ENCODE measurements around the gene CDHR2.

The CDHR2 gene

GRCh38 chr5:176533894-176534611 is 15.1 kb upstream of the CDHR2 start:
- peak in 2 of 3 donors; percentile 30 to 38 for DNase-seq
- Histone ChIP-seq H3K4me3 (ENCODE audit: insufficient read depth, low read depth, low read length, poor library complexity, severe bottlenecking) (peak overlapping the region; percentile 95), H3K27ac (ENCODE audit: insufficient read depth, low read length, poor library complexity, severe bottlenecking) (peak overlapping the region; percentile 100), H3K4me1 (ENCODE audit: control insufficient read depth, insufficient read depth, low read length, poor library complexity, severe bottlenecking) (peaks cover 68% of the 10 kb centered on the region), H3K27me3 (replicated peaks; ENCODE audit: control insufficient read depth, insufficient read depth, low read length, poor library complexity, severe bottlenecking) (no peaks in the 10 kb centered on the region), H3K9me3 (ENCODE audit: control insufficient read depth, low read length) (no peaks in the 10 kb centered on the region), H3K36me3 (ENCODE audit: control insufficient read depth, insufficient read depth, low read length) (peaks cover 26% of the 10 kb centered on the region)

DNA sequence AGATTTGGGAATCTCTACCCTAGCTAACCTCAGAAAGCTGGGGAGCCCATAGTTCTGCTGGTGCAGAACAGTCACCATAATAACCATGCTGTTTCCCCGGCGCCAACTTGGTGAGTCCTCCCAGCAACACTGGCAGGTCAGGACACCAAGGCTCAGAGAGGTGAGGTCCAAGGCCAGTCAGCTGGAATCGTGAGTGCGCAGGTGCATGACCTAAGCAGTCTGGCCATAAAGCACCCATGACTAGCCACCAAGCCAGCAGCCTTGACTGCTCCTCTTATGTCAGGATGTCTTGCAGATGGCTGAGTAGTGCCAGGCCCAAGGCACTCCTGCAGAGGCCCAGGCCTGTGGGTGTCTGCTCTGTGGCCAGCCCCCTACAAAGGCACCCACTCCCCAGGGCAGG is 14.5 kb upstream of the CDHR2 start:
- Histone ChIP-seq H3K27ac (ENCODE audit: insufficient read depth, low read length, poor library complexity, severe bottlenecking) (peak overlapping the region; percentile 100), H3K27me3 (replicated peaks; ENCODE audit: control insufficient read depth, insufficient read depth, low read length, poor library complexity, severe bottlenecking) (no peaks in the 10 kb centered on the region), H3K4me1 (ENCODE audit: control insufficient read depth, insufficient read depth, low read length, poor library complexity, severe bottlenecking) (peaks cover 63% of the 10 kb centered on the region), H3K36me3 (ENCODE audit: control insufficient read depth, insufficient read depth, low read length) (peaks cover 20% of the 10 kb centered on the region), H3K9me3 (ENCODE audit: control insufficient read depth, low read length) (no peaks in the 10 kb centered on the region), H3K4me3 (ENCODE audit: insufficient read depth, low read depth, low read length, poor library complexity, severe bottlenecking) (peak overlapping the region; percentile 95)
- DNase-seq, result no peak

DNA sequence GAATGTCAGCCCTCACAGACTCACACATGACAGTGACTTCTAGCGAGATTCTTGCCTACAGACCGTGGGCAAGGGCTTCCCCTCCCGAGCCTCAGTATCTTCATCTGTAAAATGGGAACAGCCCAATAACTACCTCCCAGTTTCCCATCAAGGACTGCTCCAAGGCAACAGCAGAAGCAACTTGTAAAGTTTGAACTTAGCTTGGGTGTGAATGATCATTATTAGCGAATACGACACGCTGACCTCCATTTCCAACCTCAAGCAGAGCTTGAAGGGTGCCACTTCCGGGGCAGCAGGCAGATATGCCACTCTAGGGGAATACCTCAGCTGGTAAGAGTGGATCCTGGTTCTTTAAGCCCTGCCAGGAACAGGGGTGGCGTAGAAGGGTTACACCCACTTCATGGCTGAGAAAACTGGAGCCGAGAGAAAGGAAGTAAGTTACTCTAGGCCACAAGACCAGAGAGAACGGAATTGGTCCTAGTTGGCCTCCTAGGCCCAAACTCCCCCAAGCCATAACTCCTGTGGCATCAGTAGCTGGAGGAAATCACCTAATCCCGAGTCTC is 14.0 kb upstream of the CDHR2 start:
- peak; percentile 23 to 37 (median 31) for DNase-seq
- H3K9me3 ChIP-seq (ENCODE audit: control insufficient read depth, low read length), result no peaks in the 10 kb centered on the region
- H3K27ac ChIP-seq (ENCODE audit: insufficient read depth, low read length, poor library complexity, severe bottlenecking), result peak overlapping the region; percentile 100
- peaks cover 19% of the 10 kb centered on the region for H3K36me3 ChIP-seq (ENCODE audit: control insufficient read depth, insufficient read depth, low read length)
- no peaks in the 10 kb centered on the region for H3K27me3 ChIP-seq (replicated peaks; ENCODE audit: control insufficient read depth, insufficient read depth, low read length, poor library complexity, severe bottlenecking)
- peak overlapping the region; percentile 95 for H3K4me3 ChIP-seq (ENCODE audit: insufficient read depth, low read depth, low read length, poor library complexity, severe bottlenecking)
- H3K4me1 ChIP-seq (ENCODE audit: control insufficient read depth, insufficient read depth, low read length, poor library complexity, severe bottlenecking), result peaks cover 66% of the 10 kb centered on the region

GRCh38 chr5:176535664-176536131 is 13.4 kb upstream of the CDHR2 start:
- DNase-seq, result no peak
- Histone ChIP-seq H3K27me3 (replicated peaks; ENCODE audit: control insufficient read depth, insufficient read depth, low read length, poor library complexity, severe bottlenecking) (no peaks in the 10 kb centered on the region), H3K4me3 (ENCODE audit: insufficient read depth, low read depth, low read length, poor library complexity, severe bottlenecking) (peak overlapping the region; percentile 95), H3K9me3 (ENCODE audit: control insufficient read depth, low read length) (no peaks in the 10 kb centered on the region), H3K27ac (ENCODE audit: insufficient read depth, low read length, poor library complexity, severe bottlenecking) (peak overlapping the region; percentile 100), H3K36me3 (ENCODE audit: control insufficient read depth, insufficient read depth, low read length) (peaks cover 14% of the 10 kb centered on the region), H3K4me1 (ENCODE audit: control insufficient read depth, insufficient read depth, low read length, poor library complexity, severe bottlenecking) (peaks cover 67% of the 10 kb centered on the region)

DNA sequence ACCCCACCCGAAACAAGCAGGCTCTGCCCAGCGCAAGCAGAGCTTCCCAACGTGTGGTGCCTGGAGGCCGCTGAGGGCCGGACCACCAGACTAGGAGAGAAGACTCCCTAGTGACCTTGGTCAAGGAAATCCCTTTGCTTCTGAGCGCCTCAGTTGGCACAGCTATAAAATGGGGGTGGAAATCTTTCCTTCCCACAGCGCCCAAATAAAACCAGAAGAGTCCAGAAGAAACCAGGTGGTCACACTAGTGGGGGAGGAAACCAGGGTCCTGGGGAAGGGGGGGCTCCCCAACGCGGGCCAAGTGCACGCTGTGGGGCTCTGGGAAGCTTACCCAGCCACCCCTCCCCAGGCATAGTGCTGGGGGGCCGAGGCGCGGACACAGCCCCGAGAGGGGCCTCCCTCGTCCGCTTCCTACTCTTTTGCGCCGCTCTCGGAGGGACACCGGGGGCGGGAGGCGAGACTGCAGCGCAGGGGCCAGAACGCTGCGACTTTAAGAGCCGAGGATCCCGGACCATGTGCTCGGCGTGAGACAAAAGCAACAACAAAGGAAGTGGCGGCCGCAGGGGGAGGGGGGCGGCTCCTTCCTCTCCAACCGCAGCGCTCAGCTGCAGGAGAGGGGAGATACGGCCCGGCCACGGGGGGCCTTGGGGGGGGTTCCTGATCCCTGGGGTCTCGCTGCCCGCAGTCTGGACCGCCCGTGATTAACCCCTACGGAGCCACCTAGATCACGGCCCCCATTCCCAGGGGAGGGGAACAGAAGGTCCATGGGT is 12.8 kb upstream of the CDHR2 start:
- H3K4me3 ChIP-seq (ENCODE audit: insufficient read depth, low read depth, low read length, poor library complexity, severe bottlenecking), result peak overlapping the region; percentile 95
- H3K27ac ChIP-seq (ENCODE audit: insufficient read depth, low read length, poor library complexity, severe bottlenecking), result peak overlapping the region; percentile 100
- DNase-seq, result peak; percentile 77 to 80 (median 79)
- peaks cover 10% of the 10 kb centered on the region for H3K36me3 ChIP-seq (ENCODE audit: control insufficient read depth, insufficient read depth, low read length)
- no peaks in the 10 kb centered on the region for H3K9me3 ChIP-seq (ENCODE audit: control insufficient read depth, low read length)
- peaks cover 67% of the 10 kb centered on the region for H3K4me1 ChIP-seq (ENCODE audit: control insufficient read depth, insufficient read depth, low read length, poor library complexity, severe bottlenecking)
- no peaks in the 10 kb centered on the region for H3K27me3 ChIP-seq (replicated peaks; ENCODE audit: control insufficient read depth, insufficient read depth, low read length, poor library complexity, severe bottlenecking)

DNA sequence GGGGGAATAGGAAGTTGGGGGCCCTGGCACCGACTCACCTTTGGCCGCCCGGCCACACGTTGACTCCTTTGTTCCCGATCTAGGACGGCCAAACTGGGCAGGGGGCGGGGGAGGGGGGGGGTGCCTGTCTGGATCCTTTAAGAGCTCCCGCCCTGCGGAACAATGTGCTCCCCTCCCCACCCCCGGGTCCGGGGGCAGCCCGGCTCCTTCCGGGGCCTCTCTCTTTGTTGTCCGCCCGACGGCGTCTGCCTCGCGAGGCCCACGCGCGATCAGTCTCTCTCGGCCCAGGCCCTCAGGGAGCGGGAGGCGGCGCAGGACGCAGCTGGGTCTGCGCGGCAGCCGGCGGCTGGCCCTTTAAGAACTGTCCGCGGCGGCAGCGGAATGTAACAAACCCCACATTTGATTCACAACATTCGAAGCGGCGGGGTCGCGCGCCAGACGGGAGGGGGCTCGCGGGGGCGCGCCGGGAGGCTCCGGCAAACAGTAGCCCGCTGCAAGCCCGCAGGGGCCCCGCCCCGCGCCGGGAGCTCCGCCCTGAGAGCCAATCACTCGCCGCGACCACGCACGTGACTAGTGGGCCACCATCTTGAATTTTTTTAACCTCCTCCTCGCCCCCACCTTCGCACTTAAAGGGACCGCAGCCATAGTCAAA is 12.1 kb upstream of the CDHR2 start, which contains the start of gene RNF44:
TSS of gene RNF44 (minus strand) at position 501 of the 652 bp plus-strand sequence. CDS start 4,930 bp downstream, outside the sequence.
- Histone ChIP-seq H3K27ac (ENCODE audit: insufficient read depth, low read length, poor library complexity, severe bottlenecking) (peak within 1 kb of the TSS; percentile 100), H3K4me1 (ENCODE audit: control insufficient read depth, insufficient read depth, low read length, poor library complexity, severe bottlenecking) (peaks cover 67% of the 10 kb centered on the region), H3K27me3 (replicated peaks; ENCODE audit: control insufficient read depth, insufficient read depth, low read length, poor library complexity, severe bottlenecking) (no peaks in the 10 kb centered on the region), H3K36me3 (ENCODE audit: control insufficient read depth, insufficient read depth, low read length) (peaks cover 2% of the 10 kb centered on the region), H3K9me3 (ENCODE audit: control insufficient read depth, low read length) (no peaks in the 10 kb centered on the region), H3K4me3 (ENCODE audit: insufficient read depth, low read depth, low read length, poor library complexity, severe bottlenecking) (peak within 1 kb of the TSS; percentile 95)
- peak; percentile 95 to 97 (median 97) for DNase-seq

GRCh38 chr5:176537554-176538229 is 11.4 kb upstream of the CDHR2 start:
- DNase-seq, result peak; percentile 97 to 98 (median 98)
- no peaks in the 10 kb centered on the region for H3K36me3 ChIP-seq (ENCODE audit: control insufficient read depth, insufficient read depth, low read length)
- H3K27me3 ChIP-seq (replicated peaks; ENCODE audit: control insufficient read depth, insufficient read depth, low read length, poor library complexity, severe bottlenecking), result no peaks in the 10 kb centered on the region
- peaks cover 66% of the 10 kb centered on the region for H3K4me1 ChIP-seq (ENCODE audit: control insufficient read depth, insufficient read depth, low read length, poor library complexity, severe bottlenecking)
- peak overlapping the region; percentile 100 for H3K27ac ChIP-seq (ENCODE audit: insufficient read depth, low read length, poor library complexity, severe bottlenecking)
- no peaks in the 10 kb centered on the region for H3K9me3 ChIP-seq (ENCODE audit: control insufficient read depth, low read length)
- H3K4me3 ChIP-seq (ENCODE audit: insufficient read depth, low read depth, low read length, poor library complexity, severe bottlenecking), result peak overlapping the region; percentile 95

GRCh38 chr5:176538230-176538988 is 10.7 kb upstream of the CDHR2 start:
- no peaks in the 10 kb centered on the region for H3K27me3 ChIP-seq (replicated peaks; ENCODE audit: control insufficient read depth, insufficient read depth, low read length, poor library complexity, severe bottlenecking)
- peak overlapping the region; percentile 100 for H3K27ac ChIP-seq (ENCODE audit: insufficient read depth, low read length, poor library complexity, severe bottlenecking)
- H3K4me1 ChIP-seq (ENCODE audit: control insufficient read depth, insufficient read depth, low read length, poor library complexity, severe bottlenecking), result peaks cover 61% of the 10 kb centered on the region
- no peaks in the 10 kb centered on the region for H3K9me3 ChIP-seq (ENCODE audit: control insufficient read depth, low read length)
- DNase-seq, result no peak
- no peaks in the 10 kb centered on the region for H3K36me3 ChIP-seq (ENCODE audit: control insufficient read depth, insufficient read depth, low read length)
- H3K4me3 ChIP-seq (ENCODE audit: insufficient read depth, low read depth, low read length, poor library complexity, severe bottlenecking), result peak overlapping the region; percentile 95

DNA sequence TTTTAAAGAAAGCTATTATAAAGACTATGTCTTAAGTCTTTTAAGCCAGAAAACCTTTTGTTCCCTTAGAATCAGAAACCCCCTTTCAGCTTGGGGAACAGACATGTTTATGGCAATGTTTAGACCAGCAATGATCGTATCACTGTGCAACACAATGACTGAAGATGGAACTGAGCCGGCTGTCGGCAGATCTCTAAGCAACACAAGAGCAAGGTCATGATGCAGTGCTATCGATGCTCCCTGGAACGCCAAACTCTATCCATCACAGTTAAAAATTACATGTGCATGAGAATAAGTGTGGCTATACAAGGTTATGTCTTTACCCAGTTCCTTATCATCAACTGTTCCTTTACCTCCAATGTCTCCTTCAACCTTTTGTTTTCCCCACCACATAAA is 10.2 kb upstream of the CDHR2 start:
- no peak overlapping the region for H3K4me3 ChIP-seq (ENCODE audit: insufficient read depth, low read depth, low read length, poor library complexity, severe bottlenecking)
- no peak for DNase-seq
- H3K9me3 ChIP-seq (ENCODE audit: control insufficient read depth, low read length), result no peaks in the 10 kb centered on the region
- no peaks in the 10 kb centered on the region for H3K36me3 ChIP-seq (ENCODE audit: control insufficient read depth, insufficient read depth, low read length)
- no peaks in the 10 kb centered on the region for H3K27me3 ChIP-seq (replicated peaks; ENCODE audit: control insufficient read depth, insufficient read depth, low read length, poor library complexity, severe bottlenecking)
- peaks cover 61% of the 10 kb centered on the region for H3K4me1 ChIP-seq (ENCODE audit: control insufficient read depth, insufficient read depth, low read length, poor library complexity, severe bottlenecking)
- H3K27ac ChIP-seq (ENCODE audit: insufficient read depth, low read length, poor library complexity, severe bottlenecking), result peak overlapping the region; percentile 100

Measured in effector memory CD4-positive, alpha-beta T cell (primary cell).